Measurements from ENCODE around the gene AP3B2.
"Not testable (repeated sequence)": the region's sequence is repeated elsewhere in the genome, so short reads cannot be mapped to it uniquely, and the experiment has no call there.

Gene AP3B2

GRCh38 chr15:82709421-82710207, at the start of gene AP3B2:
TSS of gene AP3B2 (minus strand) at chr15:82709875. CDS start at chr15:82709706, 169 bp downstream.
- no peak for FAIRE-seq

- FAIRE-seq = no peak
These were observed 41.6 kb upstream of the AP3B2 start for GRCh38 chr15:82751308-82751707.

- no peak for FAIRE-seq
These were observed 41.1 kb upstream of the AP3B2 start for GRCh38 chr15:82750831-82751180.

- peak; percentile 72 for FAIRE-seq
These were observed 40.5 kb upstream of the AP3B2 start for GRCh38 chr15:82749951-82750830.

GRCh38 chr15:82748315-82748714, 38.6 kb upstream of the AP3B2 start:
- FAIRE-seq = no peak

GRCh38 chr15:82743810-82744209, 34.1 kb upstream of the AP3B2 start:
- FAIRE-seq = no peak

GRCh38 chr15:82742134-82742533, 32.5 kb upstream of the AP3B2 start:
- FAIRE-seq = no peak

GRCh38 chr15:82739086-82739485, 29.4 kb upstream of the AP3B2 start:
- FAIRE-seq = no peak

GRCh38 chr15:82737975-82738374, 28.3 kb upstream of the AP3B2 start:
- no peak for FAIRE-seq

GRCh38 chr15:82731527-82731926, 21.9 kb upstream of the AP3B2 start:
- no peak for FAIRE-seq

GRCh38 chr15:82730022-82730530, 20.4 kb upstream of the AP3B2 start:
- FAIRE-seq = no peak

- FAIRE-seq = no peak
These were observed 17.1 kb upstream of the AP3B2 start for GRCh38 chr15:82726816-82727215.

GRCh38 chr15:82715003-82715402, 5.3 kb upstream of the AP3B2 start:
- FAIRE-seq = no peak

GRCh38 chr15:82714016-82714415, 4.3 kb upstream of the AP3B2 start:
- FAIRE-seq = no peak

GRCh38 chr15:82712036-82712435, 2.4 kb upstream of the AP3B2 start:
- no peak for FAIRE-seq

- FAIRE-seq = no peak
These were observed 1.3 kb upstream of the AP3B2 start for GRCh38 chr15:82710926-82711490.

- FAIRE-seq = no peak
These were observed 507 bp upstream of the AP3B2 start for GRCh38 chr15:82710208-82710555.

GRCh38 chr15:82709081-82709420, 624 bp downstream of the AP3B2 start:
- no peak for FAIRE-seq

- not testable (repeated sequence) for FAIRE-seq
These were observed 3.8 kb downstream of the AP3B2 start for GRCh38 chr15:82705856-82706255.

- no peak for FAIRE-seq
These were observed 9.9 kb downstream of the AP3B2 start for GRCh38 chr15:82699726-82700125.

GRCh38 chr15:82698711-82699345, 10.8 kb downstream of the AP3B2 start:
- no peak for FAIRE-seq

GRCh38 chr15:82697735-82698407, 11.8 kb downstream of the AP3B2 start:
- no peak for FAIRE-seq

GRCh38 chr15:82692171-82692570, 17.5 kb downstream of the AP3B2 start:
- no peak for FAIRE-seq
